Gastrocnemius medialis (tissue), 4 donors: ENCODE data around the gene LINC01488.

Source experiments
- POLR2A ChIP-seq, 2 donors: fragments of 450-650 bp; IDR thresholded peaks; one replicate each; pipeline ENCODE4 v1.6.1; 2017; ENCODE audit warnings: antibody characterized with exemption in 2 of 2, mild to moderate bottlenecking in 2 of 2, moderate library complexity in 2 of 2
- TF ChIP-seq, protein P1 (sequence below), 5 experiments: fragments of 450-650 bp in 3 of 5; fragments of 200-600 bp in 2 of 5; sonication (generic) in 2 of 5; IDR thresholded peaks in 4 of 5; conservative IDR thresholded peaks in 1 of 5; 1 replicate in 4 of 5; 2 replicates in 1 of 5; pipeline ENCODE4 v1.5.1; 2016 to 2019; ENCODE audit warnings: antibody characterized with exemption in 5 of 5, mild to moderate bottlenecking in 3 of 5, moderate library complexity in 3 of 5

DNA sequence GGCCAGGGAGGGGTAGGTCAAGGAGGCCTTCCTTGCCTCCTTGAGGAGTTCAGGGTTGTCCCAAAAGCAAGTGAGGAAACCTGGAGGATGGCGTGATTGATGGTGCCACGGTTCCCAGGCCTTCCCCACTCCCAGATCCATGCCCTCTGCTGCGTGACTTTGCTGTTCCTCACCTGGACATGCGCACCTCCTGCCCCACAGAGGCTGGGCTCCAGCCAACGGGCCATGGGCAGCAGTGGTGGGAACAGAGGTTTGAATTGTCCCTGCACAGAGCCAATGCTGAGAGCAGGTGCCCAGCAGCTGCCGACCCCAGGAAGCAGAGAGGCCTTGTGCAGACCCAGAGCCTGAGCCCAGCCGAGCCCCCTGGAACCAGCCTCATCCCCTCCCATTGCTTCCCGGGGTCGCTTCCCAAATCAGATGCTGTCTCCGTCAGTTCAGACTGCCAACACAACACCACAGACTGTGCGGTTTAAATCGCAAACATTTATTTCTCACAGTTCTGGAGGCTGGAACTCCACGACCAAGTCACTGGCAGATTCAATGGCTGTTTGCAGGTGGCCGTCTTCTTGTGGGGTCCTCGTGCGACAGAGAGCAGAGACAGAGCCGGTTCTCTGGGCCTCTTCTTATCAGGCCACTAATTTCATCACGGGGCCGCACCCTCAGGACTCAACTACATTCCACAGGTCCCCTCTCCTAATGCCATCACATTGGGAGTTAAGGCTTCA, 6.2 kb upstream of the LINC01488 start:
- TF ChIP-seq, protein P1, sequence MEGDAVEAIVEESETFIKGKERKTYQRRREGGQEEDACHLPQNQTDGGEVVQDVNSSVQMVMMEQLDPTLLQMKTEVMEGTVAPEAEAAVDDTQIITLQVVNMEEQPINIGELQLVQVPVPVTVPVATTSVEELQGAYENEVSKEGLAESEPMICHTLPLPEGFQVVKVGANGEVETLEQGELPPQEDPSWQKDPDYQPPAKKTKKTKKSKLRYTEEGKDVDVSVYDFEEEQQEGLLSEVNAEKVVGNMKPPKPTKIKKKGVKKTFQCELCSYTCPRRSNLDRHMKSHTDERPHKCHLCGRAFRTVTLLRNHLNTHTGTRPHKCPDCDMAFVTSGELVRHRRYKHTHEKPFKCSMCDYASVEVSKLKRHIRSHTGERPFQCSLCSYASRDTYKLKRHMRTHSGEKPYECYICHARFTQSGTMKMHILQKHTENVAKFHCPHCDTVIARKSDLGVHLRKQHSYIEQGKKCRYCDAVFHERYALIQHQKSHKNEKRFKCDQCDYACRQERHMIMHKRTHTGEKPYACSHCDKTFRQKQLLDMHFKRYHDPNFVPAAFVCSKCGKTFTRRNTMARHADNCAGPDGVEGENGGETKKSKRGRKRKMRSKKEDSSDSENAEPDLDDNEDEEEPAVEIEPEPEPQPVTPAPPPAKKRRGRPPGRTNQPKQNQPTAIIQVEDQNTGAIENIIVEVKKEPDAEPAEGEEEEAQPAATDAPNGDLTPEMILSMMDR (IDR thresholded peaks at IDR 0.05 in 4 of 5, conservative IDR thresholded peaks at IDR 0.05 in 1 of 5) = no peak
- TF ChIP-seq POLR2A (IDR thresholded peaks at IDR 0.05) = no peak
